GM21381 (cell line): ENCODE data around the gene LCP1.
"Not testable (repeated sequence)": the region's sequence is repeated elsewhere in the genome, so short reads cannot be mapped to it uniquely, and the experiment has no call there.

Source experiments
- ATAC-seq: cut with Tn5 transposase; IDR thresholded peaks from one replicate; pipeline ENCODE4 v1.9.1; 2021; ENCODE audit warnings: mild to moderate bottlenecking, moderate library complexity; ENCODE audit not compliant: unreplicated experiment

Gene LCP1

GRCh38 chr13:46162741-46163140 lies 19.2 kb downstream of the LCP1 start:
- ATAC-seq = not testable (repeated sequence)

DNA sequence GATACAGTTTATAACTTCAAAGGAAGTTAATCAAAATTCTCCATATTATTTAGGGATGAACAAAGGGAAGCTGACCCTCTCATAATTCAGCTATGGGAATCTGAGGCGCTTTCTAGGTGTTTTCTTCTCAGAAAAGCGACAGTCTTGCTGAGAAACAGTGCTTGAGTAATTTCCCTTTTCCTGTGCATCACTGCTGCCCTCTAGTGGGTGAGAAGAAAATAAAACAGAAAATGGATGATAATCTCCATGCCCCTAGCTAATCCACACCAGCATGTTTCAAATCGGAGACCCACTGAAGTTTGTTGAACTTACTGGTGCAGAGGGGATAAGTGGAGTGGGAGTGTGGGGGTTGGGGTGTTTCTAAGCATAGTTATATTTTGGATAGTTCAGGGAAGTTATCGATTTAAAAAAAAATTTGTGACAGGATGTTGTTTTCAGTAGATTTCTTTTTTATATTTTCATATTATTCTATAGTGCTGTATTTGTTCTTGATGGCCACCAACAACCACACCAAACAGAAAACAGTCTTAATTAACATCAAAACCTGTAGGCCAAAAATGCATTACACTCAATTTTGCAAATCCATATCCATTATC lies 21.4 kb downstream of the LCP1 start:
- ATAC-seq = no peak

DNA sequence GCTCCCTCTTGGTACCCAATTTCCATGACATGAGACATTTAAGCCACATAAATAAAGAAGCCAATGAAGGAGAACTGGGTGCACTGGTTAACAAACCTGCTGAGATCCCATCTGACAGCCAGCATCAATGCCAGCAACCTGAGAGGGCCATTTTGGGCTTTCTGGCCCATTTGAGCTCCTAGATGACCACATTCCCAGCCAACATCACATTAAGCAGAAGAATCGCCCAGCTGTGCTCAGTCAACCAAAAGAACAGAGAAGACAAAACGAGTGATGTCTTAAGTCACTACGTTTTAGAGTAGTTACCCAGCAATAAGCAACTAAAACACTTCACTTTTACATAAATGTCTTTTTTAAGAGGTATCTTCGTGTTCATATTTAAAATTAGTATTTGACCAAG lies 21.9 kb downstream of the LCP1 start:
- ATAC-seq = no peak

DNA sequence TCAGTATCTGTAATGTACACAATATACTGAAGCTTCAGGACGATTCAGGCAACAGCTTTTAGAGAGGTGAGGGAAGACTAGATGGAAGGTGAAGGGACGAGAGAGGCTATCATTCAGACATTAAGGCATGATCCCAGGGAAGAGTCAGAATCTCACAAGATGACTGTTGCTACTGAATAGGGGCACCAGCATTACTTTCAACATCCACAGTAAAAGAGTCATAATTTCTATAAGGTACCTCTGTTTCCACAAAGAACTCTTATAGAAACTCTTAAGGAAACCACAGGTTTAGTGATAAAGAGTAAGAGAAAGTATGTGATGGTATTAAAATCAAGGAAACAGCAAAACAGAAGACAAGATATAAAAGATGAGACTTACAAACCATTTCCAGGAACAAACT lies 23.0 kb downstream of the LCP1 start:
- no peak for ATAC-seq

- ATAC-seq = no peak
Measured at GRCh38 chr13:46158222-46158621, 23.8 kb downstream of the LCP1 start.

DNA sequence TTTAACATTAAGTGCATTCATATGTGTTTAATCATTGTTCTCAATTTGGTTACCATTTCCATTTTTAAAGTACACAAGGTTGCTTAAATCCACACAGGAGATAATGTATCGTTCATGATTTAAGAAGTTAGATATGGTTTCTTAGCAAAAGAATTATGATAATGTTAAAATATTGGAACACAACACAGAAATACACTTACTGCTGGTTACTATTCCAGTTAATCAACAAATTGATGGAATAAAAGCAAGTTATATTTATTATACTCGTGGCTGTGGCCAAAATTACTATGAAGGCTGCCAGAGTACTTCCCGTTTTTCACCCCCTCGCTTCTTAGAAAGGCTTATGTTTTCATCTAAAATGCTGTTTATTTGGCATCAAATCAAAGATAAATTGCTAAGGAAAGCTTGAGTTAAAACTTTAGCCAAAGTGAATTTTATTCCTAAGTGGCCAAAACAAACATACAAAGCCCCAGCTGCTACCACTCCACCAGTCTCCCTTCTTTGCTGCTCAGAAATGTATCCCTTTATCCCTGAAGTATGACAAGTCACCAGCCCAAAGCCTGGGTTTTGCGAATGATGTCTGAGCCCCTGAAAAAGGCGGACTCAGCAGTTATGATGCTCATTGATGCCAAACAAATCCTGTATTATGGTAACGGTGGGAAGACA lies 27.7 kb downstream of the LCP1 start:
- ATAC-seq = no peak

DNA sequence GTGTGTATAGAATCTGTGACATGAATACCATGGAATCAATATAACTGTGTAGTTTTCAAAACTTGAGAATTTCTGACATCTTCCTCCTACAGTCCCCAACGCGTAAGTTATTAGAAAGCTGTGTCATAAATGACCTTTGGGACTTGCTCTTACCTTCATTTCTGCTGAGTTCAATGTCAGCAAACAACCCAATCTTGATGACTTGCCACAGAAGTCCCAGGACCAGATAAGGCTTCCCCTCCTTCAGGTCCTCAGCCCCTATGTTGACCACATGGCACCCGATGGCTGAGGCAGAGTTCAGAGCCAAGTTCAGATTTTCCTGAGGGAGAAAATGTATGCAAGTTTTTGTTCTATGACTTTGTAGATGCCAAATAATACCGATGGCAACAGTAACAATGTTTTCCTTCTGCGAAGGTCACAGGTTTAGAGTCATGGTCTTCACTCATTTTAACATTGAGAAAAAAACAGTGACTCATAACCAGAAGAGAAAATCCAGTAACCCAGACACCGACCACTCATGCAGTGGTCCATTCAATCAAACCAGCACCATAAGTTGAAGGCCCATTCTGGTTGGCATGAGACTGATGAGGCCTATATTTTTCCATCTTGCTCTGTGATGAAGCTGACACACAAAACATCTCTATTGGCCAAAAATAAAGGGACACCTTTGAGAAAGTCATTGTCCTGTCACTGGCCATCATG lies 29.2 kb downstream of the LCP1 start:
- ATAC-seq = no peak

DNA sequence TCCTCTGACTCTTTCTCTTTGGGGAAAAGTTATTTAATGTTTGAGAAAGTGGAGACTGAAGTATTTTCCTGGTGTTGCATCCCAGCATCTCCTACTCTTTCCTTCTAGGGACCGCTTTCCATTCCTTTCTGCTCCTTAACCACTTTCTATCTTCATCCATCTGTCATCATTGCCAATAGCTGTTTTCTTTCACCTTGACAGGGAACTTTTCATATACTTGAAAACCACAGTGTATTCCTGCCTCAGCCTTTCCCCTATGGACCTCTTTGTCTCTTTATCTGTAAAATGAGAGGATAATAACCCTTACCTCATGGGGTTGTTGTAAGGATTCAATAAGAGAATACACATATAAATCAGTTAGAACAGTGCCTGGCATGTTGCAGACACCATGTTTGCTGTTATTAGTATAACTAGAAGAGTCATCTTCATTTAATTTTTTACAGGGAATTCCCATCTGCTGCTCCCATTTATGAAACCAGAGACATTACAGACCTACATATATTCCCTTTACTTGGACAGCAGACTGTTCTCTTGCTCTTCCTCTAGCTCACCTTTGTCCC lies 31.8 kb downstream of the LCP1 start:
- ATAC-seq = no peak

DNA sequence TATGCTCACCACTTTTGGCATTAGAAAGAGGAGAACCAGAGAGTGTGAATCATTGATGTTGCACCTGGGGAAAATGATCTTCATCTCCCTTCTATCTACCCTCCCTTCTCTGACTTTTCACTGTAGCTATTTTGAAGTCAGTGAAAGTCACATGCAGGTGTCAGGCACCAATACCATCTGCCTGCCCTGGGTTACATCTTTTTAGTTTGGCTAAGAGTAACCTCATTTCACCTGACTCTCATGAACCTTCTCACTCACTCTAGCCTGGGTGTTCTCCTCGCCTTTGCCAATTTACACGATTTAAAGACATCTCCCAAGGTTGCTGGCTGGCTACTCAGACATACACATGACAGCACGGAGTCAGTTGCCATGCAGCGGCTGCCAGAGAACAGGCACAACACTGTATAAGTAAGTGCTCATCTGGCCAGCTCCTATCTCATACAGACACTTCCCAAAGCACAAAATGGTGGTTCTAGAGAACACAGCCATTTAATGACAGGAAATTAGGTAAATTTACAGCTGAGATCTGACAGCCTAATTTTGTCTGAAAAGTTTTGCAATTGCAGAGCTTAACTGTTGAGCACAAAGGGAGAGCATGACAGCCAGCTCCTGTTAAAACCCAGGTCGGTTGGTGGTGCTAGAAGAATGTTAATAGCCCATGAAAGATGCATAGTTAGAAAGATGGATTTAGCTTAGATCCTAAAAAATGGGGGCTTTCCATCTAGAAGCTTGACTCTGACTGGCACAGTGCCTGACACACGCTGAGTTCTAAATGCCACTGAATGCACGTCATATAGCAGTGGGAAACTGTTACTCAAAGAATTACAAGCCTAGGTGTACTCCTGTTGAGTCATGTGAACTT lies 32.5 kb downstream of the LCP1 start:
- no peak for ATAC-seq

DNA sequence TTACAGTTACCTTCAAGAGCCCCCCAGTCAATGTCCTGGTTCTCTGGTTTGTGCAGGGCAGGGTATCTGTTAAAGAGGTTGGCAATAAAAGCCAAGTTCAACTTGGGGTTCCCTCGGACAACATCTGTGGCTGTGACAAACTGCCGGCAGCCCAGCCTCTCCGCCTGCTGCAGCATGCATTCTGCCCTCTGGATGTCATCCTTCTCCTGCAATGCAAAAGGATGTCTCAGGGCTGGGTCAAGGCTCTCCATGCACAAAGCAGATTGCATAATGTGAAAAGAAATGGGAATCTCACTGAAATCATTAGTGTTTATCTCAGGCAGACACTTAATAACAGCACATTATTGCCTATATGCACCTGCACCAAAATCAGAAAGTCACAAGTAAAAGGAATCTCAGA lies 35.1 kb downstream of the LCP1 start:
- no peak for ATAC-seq

DNA sequence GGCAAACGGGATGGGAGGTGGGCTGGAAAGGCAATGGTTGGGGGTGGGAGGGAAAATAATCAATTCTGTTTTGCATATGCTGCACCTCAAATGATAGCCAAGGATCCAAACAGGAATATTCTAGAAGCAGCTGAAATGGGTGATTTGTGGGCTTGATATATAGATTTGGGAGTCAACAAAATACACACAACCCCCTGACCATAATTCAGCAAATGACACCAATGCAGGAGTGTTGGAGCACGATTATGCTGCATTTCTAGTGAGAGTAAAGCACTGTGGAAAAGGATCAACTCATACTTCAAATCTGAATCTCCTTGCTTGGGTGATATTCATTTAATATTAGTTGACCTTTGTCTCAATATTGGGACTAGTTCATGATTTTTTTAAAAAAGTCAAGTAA lies 36.0 kb downstream of the LCP1 start:
- no peak for ATAC-seq

DNA sequence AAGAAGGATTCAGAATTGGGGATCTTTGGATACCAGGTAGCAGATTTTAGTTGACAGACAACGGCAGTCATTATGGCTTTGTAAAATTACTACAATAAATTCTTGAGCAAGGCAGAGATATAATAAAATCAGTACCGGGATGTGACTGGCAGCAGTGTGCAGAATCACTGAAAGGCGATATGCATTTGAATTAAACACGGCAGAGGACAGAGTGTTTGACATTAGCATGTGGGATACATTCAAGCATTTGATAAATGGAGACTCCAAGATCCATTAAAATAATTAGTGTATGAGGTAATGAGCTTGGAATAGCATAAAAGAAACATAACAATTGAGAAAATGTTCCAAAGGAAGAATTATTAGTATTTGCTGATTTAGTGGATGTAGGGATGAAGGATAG lies 36.8 kb downstream of the LCP1 start:
- no peak for ATAC-seq

DNA sequence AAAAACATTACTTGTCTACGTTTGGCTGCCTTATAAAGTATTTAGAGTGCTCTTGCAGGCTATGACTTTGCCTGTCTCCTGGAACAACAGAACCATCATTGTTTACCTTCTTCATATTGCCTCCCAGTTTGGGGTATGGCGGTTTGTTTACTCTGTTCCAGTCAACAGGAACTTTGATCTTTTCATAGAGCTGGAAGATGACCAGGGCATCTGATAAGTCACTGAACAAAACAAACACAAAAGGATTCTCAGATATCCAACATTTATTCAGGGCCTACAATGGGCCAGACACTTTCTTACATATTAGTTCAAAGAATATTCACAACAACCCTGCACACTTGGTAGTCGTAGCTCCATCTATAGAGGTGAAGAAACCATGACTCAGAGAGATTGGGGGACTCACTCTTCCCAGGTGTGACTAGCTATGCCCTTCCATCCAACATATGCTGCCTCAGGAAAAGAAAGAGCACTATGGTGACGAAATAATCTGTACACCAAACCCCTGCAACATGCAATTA lies 38.7 kb downstream of the LCP1 start:
- ATAC-seq = no peak

GRCh38 chr13:46142776-46143175 lies 39.2 kb downstream of the LCP1 start:
- no peak for ATAC-seq

DNA sequence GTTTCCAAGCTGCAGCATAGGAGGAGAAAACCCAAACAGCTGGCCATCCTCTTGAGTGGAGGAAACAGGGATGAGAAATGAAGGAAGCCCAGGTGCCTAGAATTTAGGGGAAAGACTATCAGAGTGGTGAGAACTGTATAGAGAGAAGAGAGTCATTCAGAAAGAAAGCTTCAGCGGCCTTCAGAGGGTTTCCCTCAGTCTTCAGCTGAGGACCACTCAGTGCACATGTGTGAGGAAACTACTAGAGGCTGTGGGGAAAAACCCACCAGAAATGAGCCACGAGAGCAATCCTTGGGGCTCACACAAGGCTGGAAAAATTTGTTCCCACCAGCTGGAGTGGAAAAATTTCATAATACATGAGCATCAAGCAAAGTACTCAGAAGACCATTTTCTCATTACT lies 41.9 kb downstream of the LCP1 start:
- no peak for ATAC-seq

- ATAC-seq = no peak
Measured at GRCh38 chr13:46137627-46138317, 44.2 kb downstream of the LCP1 start.

DNA sequence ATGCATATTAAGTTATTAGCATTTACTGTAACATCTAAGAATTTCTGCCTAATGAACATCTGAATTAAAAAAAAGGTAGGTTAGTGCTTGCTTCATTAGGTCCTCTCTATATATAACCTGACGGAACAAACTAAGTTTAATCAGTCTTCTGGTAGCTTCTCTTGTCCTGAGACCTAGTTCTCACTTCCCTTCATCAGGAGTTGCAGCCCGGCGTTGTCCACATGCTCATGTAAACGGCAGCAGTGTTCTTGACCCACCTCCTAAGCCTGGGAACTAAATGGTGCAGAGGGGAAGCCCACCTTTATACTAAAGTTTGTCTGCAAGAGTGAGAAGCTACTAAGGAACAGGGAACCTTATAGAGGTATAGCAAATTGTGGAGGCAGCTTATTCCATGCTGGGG lies 45.3 kb downstream of the LCP1 start:
- no peak for ATAC-seq

DNA sequence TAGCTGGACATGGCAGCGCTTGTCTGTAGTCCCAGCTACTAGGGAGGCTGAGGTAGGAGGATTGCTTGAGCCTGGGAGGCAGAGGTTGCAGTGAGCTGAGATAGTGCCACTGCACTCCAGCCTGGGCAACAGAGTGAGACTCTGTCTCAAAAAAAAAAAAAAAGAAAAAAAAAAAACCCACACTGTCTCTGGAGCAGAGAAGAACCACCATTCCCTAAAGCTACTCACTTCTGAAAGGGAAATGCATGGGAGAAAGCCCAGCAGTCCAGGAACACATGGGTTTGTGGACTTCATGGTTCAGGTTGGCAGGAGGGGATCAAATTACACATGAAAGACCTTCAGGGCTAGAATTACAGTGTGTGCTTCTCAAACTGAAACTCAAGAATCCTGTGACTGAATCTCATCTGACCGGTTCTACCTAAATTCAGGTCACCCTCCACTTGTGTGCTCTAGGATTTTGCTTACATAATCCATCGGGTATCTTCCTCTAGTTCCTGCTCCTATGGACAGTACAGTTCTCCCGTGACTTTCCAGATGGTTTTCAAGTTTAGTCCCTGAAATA lies 46.9 kb downstream of the LCP1 start:
- no peak for ATAC-seq

GRCh38 chr13:46134494-46134893 lies 47.5 kb downstream of the LCP1 start:
- no peak for ATAC-seq

DNA sequence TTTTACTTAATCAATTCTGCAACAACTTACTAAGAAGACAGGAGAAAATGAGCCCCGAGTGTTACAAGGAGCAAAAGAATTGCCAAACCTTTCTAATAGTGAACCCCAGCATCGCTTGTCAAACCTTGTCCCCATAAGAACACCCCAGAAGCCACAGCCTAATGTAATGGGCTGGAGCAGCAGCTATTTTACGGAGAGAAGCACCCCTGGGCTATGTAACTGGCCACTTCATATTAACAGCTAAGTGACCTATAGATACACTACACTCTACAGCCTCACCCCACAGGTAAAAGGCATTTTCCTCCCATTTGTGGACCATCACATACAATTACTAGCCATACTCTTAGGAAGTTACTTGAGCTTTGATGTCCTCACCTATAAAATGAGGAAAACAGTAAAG lies 49.9 kb downstream of the LCP1 start:
- no peak for ATAC-seq
